ENCODE results near the gene NLGN4X. TPM values are rescaled to one million over a fixed set of nuclear protein-coding genes. Genes with fewer than 3 reads are reported as not detected.

Gene NLGN4X
- total RNA-seq, 1 experiment from 2014 or later: not detected

DNA sequence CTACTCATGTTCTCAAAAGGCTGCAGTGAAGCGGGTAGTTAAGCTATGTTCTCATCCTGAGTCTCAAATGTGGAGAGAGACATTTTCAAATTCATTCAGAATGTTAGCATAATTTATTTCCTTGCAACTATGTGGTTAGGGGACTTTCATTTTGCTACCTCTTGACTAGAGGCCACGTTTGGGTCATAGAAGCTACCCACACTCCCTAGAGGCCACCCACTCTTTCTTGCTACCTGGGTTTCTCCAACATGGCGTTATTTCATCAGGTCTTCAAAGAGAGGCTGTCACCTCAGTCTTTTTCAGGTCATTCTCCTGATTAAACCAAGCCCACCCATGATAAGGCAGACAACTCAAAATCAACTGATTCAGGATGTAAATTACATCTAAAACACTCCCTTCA lies 34.3 kb upstream of the NLGN4X start:
- BruUV-seq (replicated peaks): no TSS peak
- ChIA-PET CTCF (no interaction called here), POLR2A (no interaction called here)
- H3K4me1 ChIP-seq (ENCODE audit: control insufficient read depth, insufficient read depth, low read length): no peaks in the 10 kb centered on the region
- TF ChIP-seq POLR2AphosphoS5 (IDR thresholded peaks at IDR 0.05; ENCODE audit: low read depth, low read length) (no peak), TCF7L2 (IDR thresholded peaks at IDR 0.05; ENCODE audit: low read depth, low read length) (no peak), SIN3A (IDR thresholded peaks at IDR 0.05; ENCODE audit: borderline replicate concordance, insufficient read depth, low read depth, low read length) (no peak)
- TF ChIP-seq, protein P1, sequence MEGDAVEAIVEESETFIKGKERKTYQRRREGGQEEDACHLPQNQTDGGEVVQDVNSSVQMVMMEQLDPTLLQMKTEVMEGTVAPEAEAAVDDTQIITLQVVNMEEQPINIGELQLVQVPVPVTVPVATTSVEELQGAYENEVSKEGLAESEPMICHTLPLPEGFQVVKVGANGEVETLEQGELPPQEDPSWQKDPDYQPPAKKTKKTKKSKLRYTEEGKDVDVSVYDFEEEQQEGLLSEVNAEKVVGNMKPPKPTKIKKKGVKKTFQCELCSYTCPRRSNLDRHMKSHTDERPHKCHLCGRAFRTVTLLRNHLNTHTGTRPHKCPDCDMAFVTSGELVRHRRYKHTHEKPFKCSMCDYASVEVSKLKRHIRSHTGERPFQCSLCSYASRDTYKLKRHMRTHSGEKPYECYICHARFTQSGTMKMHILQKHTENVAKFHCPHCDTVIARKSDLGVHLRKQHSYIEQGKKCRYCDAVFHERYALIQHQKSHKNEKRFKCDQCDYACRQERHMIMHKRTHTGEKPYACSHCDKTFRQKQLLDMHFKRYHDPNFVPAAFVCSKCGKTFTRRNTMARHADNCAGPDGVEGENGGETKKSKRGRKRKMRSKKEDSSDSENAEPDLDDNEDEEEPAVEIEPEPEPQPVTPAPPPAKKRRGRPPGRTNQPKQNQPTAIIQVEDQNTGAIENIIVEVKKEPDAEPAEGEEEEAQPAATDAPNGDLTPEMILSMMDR (IDR thresholded peaks at IDR 0.05): no peak
- TF ChIP-seq, protein P2, sequence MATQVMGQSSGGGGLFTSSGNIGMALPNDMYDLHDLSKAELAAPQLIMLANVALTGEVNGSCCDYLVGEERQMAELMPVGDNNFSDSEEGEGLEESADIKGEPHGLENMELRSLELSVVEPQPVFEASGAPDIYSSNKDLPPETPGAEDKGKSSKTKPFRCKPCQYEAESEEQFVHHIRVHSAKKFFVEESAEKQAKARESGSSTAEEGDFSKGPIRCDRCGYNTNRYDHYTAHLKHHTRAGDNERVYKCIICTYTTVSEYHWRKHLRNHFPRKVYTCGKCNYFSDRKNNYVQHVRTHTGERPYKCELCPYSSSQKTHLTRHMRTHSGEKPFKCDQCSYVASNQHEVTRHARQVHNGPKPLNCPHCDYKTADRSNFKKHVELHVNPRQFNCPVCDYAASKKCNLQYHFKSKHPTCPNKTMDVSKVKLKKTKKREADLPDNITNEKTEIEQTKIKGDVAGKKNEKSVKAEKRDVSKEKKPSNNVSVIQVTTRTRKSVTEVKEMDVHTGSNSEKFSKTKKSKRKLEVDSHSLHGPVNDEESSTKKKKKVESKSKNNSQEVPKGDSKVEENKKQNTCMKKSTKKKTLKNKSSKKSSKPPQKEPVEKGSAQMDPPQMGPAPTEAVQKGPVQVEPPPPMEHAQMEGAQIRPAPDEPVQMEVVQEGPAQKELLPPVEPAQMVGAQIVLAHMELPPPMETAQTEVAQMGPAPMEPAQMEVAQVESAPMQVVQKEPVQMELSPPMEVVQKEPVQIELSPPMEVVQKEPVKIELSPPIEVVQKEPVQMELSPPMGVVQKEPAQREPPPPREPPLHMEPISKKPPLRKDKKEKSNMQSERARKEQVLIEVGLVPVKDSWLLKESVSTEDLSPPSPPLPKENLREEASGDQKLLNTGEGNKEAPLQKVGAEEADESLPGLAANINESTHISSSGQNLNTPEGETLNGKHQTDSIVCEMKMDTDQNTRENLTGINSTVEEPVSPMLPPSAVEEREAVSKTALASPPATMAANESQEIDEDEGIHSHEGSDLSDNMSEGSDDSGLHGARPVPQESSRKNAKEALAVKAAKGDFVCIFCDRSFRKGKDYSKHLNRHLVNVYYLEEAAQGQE (IDR thresholded peaks at IDR 0.05; ENCODE audit: insufficient read depth in 1 of 2, low read depth in 2 of 2, low read length in 1 of 2): no peak
- H3K4me3 ChIP-seq (ENCODE audit: low read depth in 2 of 2, low read length in 2 of 2): no peak overlapping the region
- no peaks in the 10 kb centered on the region for H3K9me3 ChIP-seq (ENCODE audit: control insufficient read depth, insufficient read depth, low read depth, low read length)
- intact Hi-C loops (cut with micrococcal nuclease; ENCODE audit: unreplicated experiment) (no loop called here), in situ Hi-C loops (cut with HindIII; ENCODE audit: low pct_unique_long_range_greater_than_20kb, low sequenced_read_pairs) (no loop called here)
- DNase-seq (ENCODE audit: low read depth, low spot score) (no peak), ATAC-seq (no peak)
- H3K27me3 ChIP-seq (ENCODE audit: control insufficient read depth, insufficient read depth, low read length): no peaks in the 10 kb centered on the region
- no peaks in the 10 kb centered on the region for H3K36me3 ChIP-seq (ENCODE audit: control insufficient read depth, insufficient read depth, low read length)
- H3K27ac ChIP-seq (ENCODE audit: low read length): no peak overlapping the region

DNA sequence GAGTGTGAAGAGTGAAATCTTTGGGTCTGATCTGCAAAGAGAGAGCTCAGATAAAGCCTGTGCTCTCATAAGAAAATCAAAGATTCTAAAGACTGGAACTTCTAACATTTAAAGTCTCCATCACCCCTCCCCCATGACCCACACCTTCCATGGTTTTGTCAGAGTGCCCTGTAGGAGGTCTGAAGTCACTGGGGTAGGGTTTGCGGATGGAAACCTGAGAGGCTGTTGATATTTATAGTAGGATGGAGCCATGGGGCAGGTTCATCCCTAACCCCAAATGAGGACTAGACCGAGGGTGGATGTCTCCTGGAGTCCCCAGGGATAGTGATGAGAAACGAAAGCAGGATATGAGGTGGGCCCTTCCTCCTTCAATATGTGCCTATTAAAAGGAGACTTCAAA lies 28.4 kb upstream of the NLGN4X start:
- CTCF ChIA-PET: no interaction called here
- no peak for ATAC-seq
- no TSS peak for BruUV-seq (replicated peaks)
- H3K4me3 ChIP-seq (ENCODE audit: low read depth in 2 of 2, low read length in 2 of 2): no peak overlapping the region
- no peak overlapping the region for H3K27ac ChIP-seq (ENCODE audit: low read length)
- H3K9me3 ChIP-seq (ENCODE audit: control insufficient read depth, insufficient read depth, low read depth, low read length): no peaks in the 10 kb centered on the region
- in situ Hi-C loops (cut with HindIII; ENCODE audit: low pct_unique_long_range_greater_than_20kb, low sequenced_read_pairs) (no loop called here), intact Hi-C loops (cut with micrococcal nuclease; ENCODE audit: unreplicated experiment) (no loop called here)
- DNase-seq (ENCODE audit: low read depth, low spot score): no peak
- H3K27me3 ChIP-seq (ENCODE audit: control insufficient read depth, insufficient read depth, low read length): no peaks in the 10 kb centered on the region
- H3K36me3 ChIP-seq (ENCODE audit: control insufficient read depth, insufficient read depth, low read length): no peaks in the 10 kb centered on the region
- no peaks in the 10 kb centered on the region for H3K4me1 ChIP-seq (ENCODE audit: control insufficient read depth, insufficient read depth, low read length)
- POLR2A ChIA-PET: no interaction called here
- no peak for TF ChIP-seq SIN3A (IDR thresholded peaks at IDR 0.05; ENCODE audit: borderline replicate concordance, insufficient read depth, low read depth, low read length)
- no peak for TF ChIP-seq TCF7L2 (IDR thresholded peaks at IDR 0.05; ENCODE audit: low read depth, low read length)
- TF ChIP-seq POLR2AphosphoS5 (IDR thresholded peaks at IDR 0.05; ENCODE audit: low read depth, low read length): no peak
- TF ChIP-seq, protein P2 (IDR thresholded peaks at IDR 0.05; ENCODE audit: insufficient read depth in 1 of 2, low read depth in 2 of 2, low read length in 1 of 2): no peak
- TF ChIP-seq, protein P1 (IDR thresholded peaks at IDR 0.05): no peak
